MM.1S (cell line): Measurements from ENCODE around the gene CHMP6.

Source experiments
- DNase-seq: peaks from one replicate; pipeline ENCODE4 v3.0.0-alpha.2; 2015
- H2AFZ ChIP-seq: fragments of 300-600 bp; sonication (generic); 2 replicates; pipeline ENCODE4 v1.6.0; 2016; ENCODE audit warnings: antibody characterized with exemption, low read length
- H3F3A ChIP-seq: fragments of 300-600 bp; sonication (generic); 2 replicates; pipeline ENCODE4 v1.6.1; 2016; ENCODE audit warnings: mild to moderate bottlenecking, antibody characterized with exemption, low read length, moderate library complexity, mixed read lengths; ENCODE audit not compliant: insufficient read depth
- H3K27ac ChIP-seq: fragments of 300-600 bp; sonication (generic); 2 replicates; pipeline ENCODE4 v1.5.1; 2016; ENCODE audit warnings: mild to moderate bottlenecking, low read length
- H3K27me3 ChIP-seq: fragments of 300-600 bp; sonication (generic); replicated peaks from 2 replicates; pipeline ENCODE4 v1.6.0; 2016; ENCODE audit warnings: low read length; ENCODE audit not compliant: insufficient read depth
- H3K36me3 ChIP-seq: fragments of 300-600 bp; sonication (generic); replicated peaks from 2 replicates; pipeline ENCODE4 v1.6.1; 2016; ENCODE audit warnings: mild to moderate bottlenecking, low read length, mixed read lengths; ENCODE audit not compliant: insufficient read depth
- H3K4me1 ChIP-seq: fragments of 300-600 bp; sonication (generic); 2 replicates; pipeline ENCODE4 v1.6.1; 2016; ENCODE audit warnings: low read length, mixed read lengths
- H3K4me2 ChIP-seq: fragments of 300-600 bp; sonication (generic); 2 replicates; pipeline ENCODE4 v1.6.0; 2016; ENCODE audit warnings: low read depth, low read length
- H3K4me3 ChIP-seq: fragments of 300-600 bp; sonication (generic); 2 replicates; pipeline ENCODE4 v1.5.1; 2016; ENCODE audit warnings: low read length, mixed read lengths
- H3K79me2 ChIP-seq: fragments of 300-600 bp; sonication (generic); 2 replicates; pipeline ENCODE4 v1.6.1; 2016; ENCODE audit warnings: mixed run types, low read length, mixed read lengths
- H3K9ac ChIP-seq: fragments of 300-600 bp; sonication (generic); 2 replicates; pipeline ENCODE4 v1.6.1; 2016; ENCODE audit warnings: low read length, mixed read lengths
- H3K9me2 ChIP-seq: fragments of 300-600 bp; sonication (generic); replicated peaks from 2 replicates; pipeline ENCODE4 v1.6.1; 2016; ENCODE audit warnings: mild to moderate bottlenecking, low read length, mixed read lengths; ENCODE audit not compliant: insufficient read depth
- H3K9me3 ChIP-seq: fragments of 300-600 bp; sonication (generic); replicated peaks from 2 replicates; pipeline ENCODE4 v1.6.1; 2016; ENCODE audit warnings: mild to moderate bottlenecking, low read length, mixed read lengths; ENCODE audit not compliant: insufficient read depth
- H4K20me1 ChIP-seq: fragments of 300-600 bp; sonication (generic); 2 replicates; pipeline ENCODE4 v1.6.1; 2016; ENCODE audit warnings: mild to moderate bottlenecking, low read length, moderate library complexity, mixed read lengths; ENCODE audit not compliant: insufficient read depth
- CTCF ChIP-seq: fragments of 300-600 bp; sonication (generic); IDR thresholded peaks from 2 replicates; pipeline ENCODE4 v1.5.1; 2016; ENCODE audit warnings: antibody characterized with exemption, low read length, mixed read lengths
- EZH2 ChIP-seq: fragments of 300-600 bp; sonication (generic); optimal IDR thresholded peaks from 2 replicates; pipeline ENCODE3; 2017; ENCODE audit warnings: low read depth, mild to moderate bottlenecking, antibody characterized with exemption, low read length, mixed read lengths
- EZH2phosphoT487 ChIP-seq: fragments of 300-600 bp; sonication (generic); IDR thresholded peaks from 2 replicates; pipeline ENCODE4 v1.6.1; 2018; ENCODE audit warnings: antibody characterized with exemption, low read length

Gene CHMP6

GRCh38 chr17:80960037-80960796 is 31.4 kb upstream of the CHMP6 start:
- Histone ChIP-seq H3K4me3 (no peak overlapping the region), H3K9me3 (no peaks in the 10 kb centered on the region), H3K27me3 (no peaks in the 10 kb centered on the region), H3K9ac (no peak overlapping the region), H4K20me1 (no peaks in the 10 kb centered on the region), H2AFZ (no peak overlapping the region), H3K4me1 (no peaks in the 10 kb centered on the region), H3K9me2 (no peaks in the 10 kb centered on the region), H3K79me2 (no peaks in the 10 kb centered on the region), H3K4me2 (no peak overlapping the region), H3K27ac (no peak overlapping the region), H3K36me3 (no peaks in the 10 kb centered on the region), H3F3A (no peaks in the 10 kb centered on the region)
- no peak for DNase-seq
- TF ChIP-seq CTCF (no peak), EZH2phosphoT487 (no peak), EZH2 (no peak)

GRCh38 chr17:80960797-80961452 is 30.7 kb upstream of the CHMP6 start:
- H3K27me3 ChIP-seq = no peaks in the 10 kb centered on the region
- no peaks in the 10 kb centered on the region for H3K4me1 ChIP-seq
- DNase-seq = no peak
- H3K9ac ChIP-seq = no peak overlapping the region
- H3F3A ChIP-seq = no peaks in the 10 kb centered on the region
- no peak overlapping the region for H2AFZ ChIP-seq
- no peaks in the 10 kb centered on the region for H3K36me3 ChIP-seq
- no peaks in the 10 kb centered on the region for H4K20me1 ChIP-seq
- no peaks in the 10 kb centered on the region for H3K79me2 ChIP-seq
- H3K9me2 ChIP-seq = no peaks in the 10 kb centered on the region
- no peaks in the 10 kb centered on the region for H3K9me3 ChIP-seq
- no peak overlapping the region for H3K4me2 ChIP-seq
- no peak overlapping the region for H3K4me3 ChIP-seq
- no peak for TF ChIP-seq CTCF
- no peak for TF ChIP-seq EZH2
- TF ChIP-seq EZH2phosphoT487 = no peak
- H3K27ac ChIP-seq = no peak overlapping the region

- H2AFZ ChIP-seq = no peak overlapping the region
- H3K27me3 ChIP-seq = no peaks in the 10 kb centered on the region
- H3F3A ChIP-seq = no peaks in the 10 kb centered on the region
- H3K4me1 ChIP-seq = no peaks in the 10 kb centered on the region
- H3K9ac ChIP-seq = no peak overlapping the region
- no peaks in the 10 kb centered on the region for H3K36me3 ChIP-seq
- H4K20me1 ChIP-seq = no peaks in the 10 kb centered on the region
- TF ChIP-seq EZH2phosphoT487 (no peak), CTCF (no peak), EZH2 (no peak)
- H3K27ac ChIP-seq = no peak overlapping the region
- H3K4me2 ChIP-seq = no peak overlapping the region
- no peaks in the 10 kb centered on the region for H3K9me2 ChIP-seq
- no peak overlapping the region for H3K4me3 ChIP-seq
- H3K79me2 ChIP-seq = no peaks in the 10 kb centered on the region
- H3K9me3 ChIP-seq = no peaks in the 10 kb centered on the region
- DNase-seq = no peak
Measured at GRCh38 chr17:80961541-80962330, 29.9 kb upstream of the CHMP6 start.
